Upper lobe of left lung (tissue), 6 donors: ENCODE data around the gene CDRT4. TPM values are rescaled to one million over a fixed set of nuclear protein-coding genes. Genes with fewer than 3 reads are reported as not detected.

Source experiments
- ATAC-seq, 2 donors: fragments of 200-7000 bp; cut with Tn5 transposase; one replicate each; pipeline ENCODE4 v1.9.1; 2022; ENCODE audit warnings: mild to moderate bottlenecking in 2 of 2, moderate library complexity in 2 of 2; ENCODE audit not compliant: low FRiP score in 2 of 2
- DNase-seq, 2 donors: peaks; one replicate each; pipeline ENCODE4 v3.0.0-alpha.2; 2019 to 2020
- H3K27ac ChIP-seq, 4 donors: fragments of 200-600 bp; sonication (generic); one replicate each; pipeline ENCODE4 v1.5.1; 2016 to 2019
- H3K27me3 ChIP-seq, 4 donors: fragments of 200-600 bp; sonication (generic); one replicate each; pipeline ENCODE4 v1.5.1; 2017 to 2019
- H3K36me3 ChIP-seq, 4 donors: fragments of 200-600 bp; sonication (generic); one replicate each; pipeline ENCODE4 v1.5.1; 2016 to 2019
- H3K4me1 ChIP-seq, 4 donors: fragments of 200-600 bp; sonication (generic); one replicate each; pipeline ENCODE4 v1.5.1; 2018 to 2019
- H3K4me3 ChIP-seq, 4 donors: fragments of 200-600 bp; sonication (generic); one replicate each; pipeline ENCODE4 v1.5.1; 2017 to 2019; ENCODE audit warnings: mild to moderate bottlenecking in 2 of 4, moderate library complexity in 1 of 4
- H3K9me3 ChIP-seq, 4 donors: fragments of 200-600 bp; sonication (generic); one replicate each; pipeline ENCODE4 v1.5.1; 2018 to 2019
- CTCF ChIP-seq, 6 experiments: fragments of 450-650 bp in 4 of 6; fragments of 200-600 bp in 2 of 6; sonication (generic) in 2 of 6; IDR thresholded peaks; one replicate each; pipeline ENCODE4 v1.5.1; 2016 to 2019; ENCODE audit warnings: antibody characterized with exemption in 6 of 6
- EP300 ChIP-seq, 4 donors: sonication (generic); formaldehyde crosslinking; IDR thresholded peaks; one replicate each; pipeline ENCODE4 v1.5.1; 2017; ENCODE audit warnings: antibody characterized with exemption in 4 of 4, control low read depth in 2 of 4
- POLR2A ChIP-seq, 4 donors: fragments of 450-650 bp; IDR thresholded peaks; one replicate each; pipeline ENCODE4 v1.5.1; 2016 to 2017; ENCODE audit warnings: antibody characterized with exemption in 4 of 4, mild to moderate bottlenecking in 2 of 4
- POLR2AphosphoS5 ChIP-seq, 2 donors: sonication (generic); formaldehyde crosslinking; IDR thresholded peaks; one replicate each; pipeline ENCODE4 v1.5.1; 2017; ENCODE audit warnings: antibody characterized with exemption in 2 of 2
- WGBS, 2 donors: methylation state at CpG; one replicate each; pipeline ENCODE4 v1.1.5; 2017 to 2018; 5-methylcytosine and 5-hydroxymethylcytosine counted together
- total RNA-seq, 6 donors: library from RNA; depleted of rRNA in 4 of 6; stranded (reverse); fragments of >200 nt in 4 of 6; gene quantifications; one replicate each; pipeline versions ENCODE4 v1.1.0 to v1.2.1, GENCODE V29; 2016 to 2021
- donor health status: DM: no; HTN: no; CAD: no; lungs with moderate emphysema.
- donor health status: DM: no; HTN: yes; CAD: no; lungs with severe emphysema.

Gene CDRT4
- total RNA-seq, 6 donors from 2014 or later: 4.7 to 38.8 (median 5.8) TPM; not detected in 1

- H3K4me1 ChIP-seq: peaks cover 0 to 7% (median 2%) of the 10 kb centered on the region in 4 donors
- WGBS, 2 donors: 77 to 81% methylated on average over 6 of the region's 6 CpGs
- no peak overlapping the region for H3K4me3 ChIP-seq
- no peak overlapping the region for H3K27ac ChIP-seq
- no peak for TF ChIP-seq EP300 (IDR thresholded peaks at IDR 0.05)
- TF ChIP-seq POLR2A (IDR thresholded peaks at IDR 0.05): no peak
- no peak for TF ChIP-seq POLR2AphosphoS5 (IDR thresholded peaks at IDR 0.05)
- TF ChIP-seq CTCF (IDR thresholded peaks at IDR 0.05): no peak
- H3K36me3 ChIP-seq: no peaks in the 10 kb centered on the region
- ATAC-seq (peak in 1 of 2 donors; percentile 22), DNase-seq (no peak)
- H3K9me3 ChIP-seq: no peaks in the 10 kb centered on the region
- no peaks in the 10 kb centered on the region for H3K27me3 ChIP-seq
Observed at GRCh38 chr17:15481481-15481880, 14.1 kb upstream of the CDRT4 start.

GRCh38 chr17:15480204-15480603 lies 12.8 kb upstream of the CDRT4 start:
- Histone ChIP-seq H3K27me3 (no peaks in the 10 kb centered on the region), H3K4me1 (peaks cover 0 to 7% (median 2%) of the 10 kb centered on the region in 4 donors), H3K36me3 (no peaks in the 10 kb centered on the region), H3K4me3 (no peak overlapping the region), H3K27ac (no peak overlapping the region), H3K9me3 (no peaks in the 10 kb centered on the region)
- ATAC-seq (no peak), DNase-seq (no peak)
- WGBS, 2 donors: 74 to 77% methylated on average over 6 of the region's 6 CpGs
- TF ChIP-seq EP300 (IDR thresholded peaks at IDR 0.05) (no peak), CTCF (IDR thresholded peaks at IDR 0.05) (no peak), POLR2AphosphoS5 (IDR thresholded peaks at IDR 0.05) (no peak), POLR2A (IDR thresholded peaks at IDR 0.05) (no peak)

GRCh38 chr17:15479703-15480102 lies 12.3 kb upstream of the CDRT4 start:
- H3K27ac ChIP-seq: no peak overlapping the region

GRCh38 chr17:15478845-15479244 lies 11.4 kb upstream of the CDRT4 start:
- TF ChIP-seq POLR2AphosphoS5 (IDR thresholded peaks at IDR 0.05) (no peak), EP300 (IDR thresholded peaks at IDR 0.05) (no peak), POLR2A (IDR thresholded peaks at IDR 0.05) (no peak), CTCF (IDR thresholded peaks at IDR 0.05) (no peak)
- Histone ChIP-seq H3K9me3 (no peaks in the 10 kb centered on the region), H3K36me3 (no peaks in the 10 kb centered on the region), H3K27me3 (no peaks in the 10 kb centered on the region), H3K27ac (no peak overlapping the region), H3K4me1 (peaks cover 0 to 7% (median 2%) of the 10 kb centered on the region in 4 donors), H3K4me3 (no peak overlapping the region)
- ATAC-seq: no peak
- WGBS, 2 donors: 76 to 83% methylated on average over 5 of the region's 5 CpGs
- no peak for DNase-seq

More at GRCh38 chr17:15479703-15480102, 12.3 kb upstream of the CDRT4 start:
- no peak for DNase-seq
- Histone ChIP-seq H3K36me3 (no peaks in the 10 kb centered on the region), H3K4me3 (no peak overlapping the region), H3K4me1 (peaks cover 0 to 7% (median 2%) of the 10 kb centered on the region in 4 donors), H3K27me3 (no peaks in the 10 kb centered on the region), H3K9me3 (no peaks in the 10 kb centered on the region)
- TF ChIP-seq POLR2A (IDR thresholded peaks at IDR 0.05) (no peak), EP300 (IDR thresholded peaks at IDR 0.05) (no peak), POLR2AphosphoS5 (IDR thresholded peaks at IDR 0.05) (no peak)
- no peak for ATAC-seq

- H3K36me3 ChIP-seq: no peaks in the 10 kb centered on the region
- H3K4me3 ChIP-seq: no peak overlapping the region
- H3K4me1 ChIP-seq: peaks cover 0 to 7% (median 2%) of the 10 kb centered on the region in 4 donors
- WGBS, 2 donors: 65 to 85% methylated on average over 8 of the region's 8 CpGs
- ATAC-seq (peak in 1 of 2 donors; percentile 94), DNase-seq (no peak)
- H3K9me3 ChIP-seq: no peaks in the 10 kb centered on the region
- no peak for TF ChIP-seq EP300 (IDR thresholded peaks at IDR 0.05)
- no peak for TF ChIP-seq CTCF (IDR thresholded peaks at IDR 0.05)
- peak in 1 of 2 donors; percentile 52 for TF ChIP-seq POLR2AphosphoS5 (IDR thresholded peaks at IDR 0.05)
- no peak for TF ChIP-seq POLR2A (IDR thresholded peaks at IDR 0.05)
- no peaks in the 10 kb centered on the region for H3K27me3 ChIP-seq
- H3K27ac ChIP-seq: peak overlapping the region in 1 of 4 donors; percentile 48
Observed at GRCh38 chr17:15475631-15476354, 8.4 kb upstream of the CDRT4 start.
